Naive B cell (primary cell): ENCODE results near the gene CSTPP1. TPM values are rescaled to one million over a fixed set of nuclear protein-coding genes. Genes with fewer than 3 reads are reported as not detected.
"Not testable (repeated sequence)": the region's sequence is repeated elsewhere in the genome, so short reads cannot be mapped to it uniquely, and the experiment has no call there.

Experiments used
- ATAC-seq, 2 donors: fragments of 150-1000 bp; cut with Tn5 transposase; 2 replicates each; pipeline ENCODE4 v1.10.0; 2021; ENCODE audit warnings: low read depth in 2 of 2, mild to moderate bottlenecking in 2 of 2, moderate library complexity in 2 of 2
- DNase-seq: peaks from one replicate; pipeline ENCODE4 v3.0.0; 2022
- H3K27ac Mint-ChIP-seq, 6 donors: one replicate each; pipeline ENCODE4 v1.8.0; 2020 to 2022; ENCODE audit warnings: mild to moderate bottlenecking in 6 of 6, mixed read lengths in 6 of 6, moderate library complexity in 5 of 6, inconsistent platforms in 2 of 6
- H3K27me3 Mint-ChIP-seq, 3 donors: one replicate each; pipeline ENCODE4 v1.8.0; 2021 to 2022; ENCODE audit warnings: mixed read lengths in 3 of 3, mild to moderate bottlenecking in 1 of 3
- H3K36me3 Mint-ChIP-seq, 2 donors: one replicate each; pipeline ENCODE4 v1.8.0; 2020 to 2022; ENCODE audit warnings: mixed read lengths in 2 of 2, inconsistent platforms in 1 of 2, mild to moderate bottlenecking in 1 of 2
- H3K4me1 Mint-ChIP-seq, 3 donors: one replicate each; pipeline ENCODE4 v1.8.0; 2020 to 2022; ENCODE audit warnings: mixed read lengths in 3 of 3, inconsistent platforms in 1 of 3, mild to moderate bottlenecking in 1 of 3, moderate library complexity in 1 of 3
- H3K4me3 Mint-ChIP-seq, 8 donors: one replicate each; pipeline ENCODE4 v1.8.0; 2020 to 2022; ENCODE audit warnings: mild to moderate bottlenecking in 8 of 8, mixed read lengths in 8 of 8, moderate library complexity in 8 of 8, inconsistent platforms in 2 of 8
- H3K9me3 Mint-ChIP-seq, 7 donors: one replicate each; pipeline ENCODE4 v1.8.0; 2020 to 2022; ENCODE audit warnings: mixed read lengths in 7 of 7, mild to moderate bottlenecking in 5 of 7, inconsistent platforms in 2 of 7, moderate library complexity in 1 of 7
- polyA plus RNA-seq, 6 donors: library from polyadenylated mRNA; unstranded; fragments of 300-500 nt; fragmentation: Illumina TruSeq; gene quantifications; one replicate each; pipeline ENCODE4 v1.2.3, GENCODE V29; 2021; ENCODE audit warnings: low read depth in 6 of 6

Gene CSTPP1
- polyA plus RNA-seq, 6 donors from 2014 or later: 16.8 to 34.9 (median 18.7) TPM

- Mint-ChIP-seq H3K9me3 (peaks cover 0 to 7% (median 4%) of the 10 kb centered on the region in 7 donors), H3K4me1 (peaks cover 0 to 4% (median 0%) of the 10 kb centered on the region in 3 donors), H3K36me3 (peaks cover 26 to 31% of the 10 kb centered on the region in 2 donors), H3K27me3 (no peaks in the 10 kb centered on the region), H3K4me3 (no peak overlapping the region), H3K27ac (no peak overlapping the region)
- no peak for ATAC-seq
- DNase-seq: no peak
These were observed 120.8 kb downstream of the CSTPP1 start for GRCh38 chr11:47057365-47057764.

- peaks cover 6 to 29% of the 10 kb centered on the region in 2 donors for H3K36me3 Mint-ChIP-seq
- DNase-seq: no peak
- H3K27ac Mint-ChIP-seq: no peak overlapping the region
- no peaks in the 10 kb centered on the region for H3K4me1 Mint-ChIP-seq
- no peak overlapping the region for H3K4me3 Mint-ChIP-seq
- no peaks in the 10 kb centered on the region for H3K27me3 Mint-ChIP-seq
- no peak for ATAC-seq
- peaks cover 0 to 8% (median 7%) of the 10 kb centered on the region in 7 donors for H3K9me3 Mint-ChIP-seq
These were observed 124.2 kb downstream of the CSTPP1 start for GRCh38 chr11:47060807-47061206.

GRCh38 chr11:47061429-47062178, 125.0 kb downstream of the CSTPP1 start:
- Mint-ChIP-seq H3K27me3 (no peaks in the 10 kb centered on the region), H3K4me1 (no peaks in the 10 kb centered on the region), H3K27ac (peak overlapping the region in 2 of 6 donors; percentile 36 to 65), H3K9me3 (peaks cover 0 to 8% (median 7%) of the 10 kb centered on the region in 7 donors), H3K36me3 (peaks cover 6 to 29% of the 10 kb centered on the region in 2 donors), H3K4me3 (no peak overlapping the region)
- ATAC-seq (no peak), DNase-seq (no peak)

- DNase-seq: no peak
- ATAC-seq: no peak
- Mint-ChIP-seq H3K36me3 (peaks cover under 1 to 22% of the 10 kb centered on the region in 2 donors), H3K4me1 (no peaks in the 10 kb centered on the region), H3K9me3 (peaks cover 0 to 5% (median under 1%) of the 10 kb centered on the region in 7 donors), H3K27ac (peak overlapping the region in 1 of 6 donors; percentile 75), H3K4me3 (no peak overlapping the region), H3K27me3 (no peaks in the 10 kb centered on the region)
These were observed 126.2 kb downstream of the CSTPP1 start for GRCh38 chr11:47062736-47063135.

- peaks cover 0 to 7% of the 10 kb centered on the region in 2 donors for H3K36me3 Mint-ChIP-seq
- no peak overlapping the region for H3K4me3 Mint-ChIP-seq
- H3K4me1 Mint-ChIP-seq: no peaks in the 10 kb centered on the region
- H3K27me3 Mint-ChIP-seq: no peaks in the 10 kb centered on the region
- H3K9me3 Mint-ChIP-seq: peaks cover 0 to 5% (median 0%) of the 10 kb centered on the region in 7 donors
- ATAC-seq (no peak), DNase-seq (no peak)
- H3K27ac Mint-ChIP-seq: no peak overlapping the region
These were observed 130.8 kb downstream of the CSTPP1 start for GRCh38 chr11:47067401-47067800.

GRCh38 chr11:47070769-47071168, 134.2 kb downstream of the CSTPP1 start:
- no peak for DNase-seq
- no peaks in the 10 kb centered on the region for H3K36me3 Mint-ChIP-seq
- H3K9me3 Mint-ChIP-seq: no peaks in the 10 kb centered on the region
- no peak overlapping the region for H3K4me3 Mint-ChIP-seq
- ATAC-seq: no peak
- H3K27ac Mint-ChIP-seq: peak overlapping the region in 2 of 6 donors; percentile 10 to 60
- H3K4me1 Mint-ChIP-seq: no peaks in the 10 kb centered on the region
- no peaks in the 10 kb centered on the region for H3K27me3 Mint-ChIP-seq

GRCh38 chr11:47071341-47071740, 134.8 kb downstream of the CSTPP1 start:
- Mint-ChIP-seq H3K9me3 (no peaks in the 10 kb centered on the region), H3K27me3 (no peaks in the 10 kb centered on the region), H3K36me3 (no peaks in the 10 kb centered on the region), H3K27ac (no peak overlapping the region), H3K4me3 (no peak overlapping the region), H3K4me1 (no peaks in the 10 kb centered on the region)
- DNase-seq (no peak), ATAC-seq (no peak)

- Mint-ChIP-seq H3K9me3 (no peaks in the 10 kb centered on the region), H3K4me3 (no peak overlapping the region), H3K27ac (no peak overlapping the region), H3K36me3 (no peaks in the 10 kb centered on the region), H3K27me3 (no peaks in the 10 kb centered on the region), H3K4me1 (no peaks in the 10 kb centered on the region)
- DNase-seq (no peak), ATAC-seq (no peak)
These were observed 135.3 kb downstream of the CSTPP1 start for GRCh38 chr11:47071791-47072261.

GRCh38 chr11:47078751-47079521, 142.4 kb downstream of the CSTPP1 start:
- H3K36me3 Mint-ChIP-seq: no peaks in the 10 kb centered on the region
- H3K4me3 Mint-ChIP-seq: no peak overlapping the region
- DNase-seq (no peak), ATAC-seq (no peak)
- no peaks in the 10 kb centered on the region for H3K27me3 Mint-ChIP-seq
- H3K27ac Mint-ChIP-seq: no peak overlapping the region
- H3K9me3 Mint-ChIP-seq: no peaks in the 10 kb centered on the region
- no peaks in the 10 kb centered on the region for H3K4me1 Mint-ChIP-seq

- H3K4me3 Mint-ChIP-seq, H3K36me3 Mint-ChIP-seq, H3K4me1 Mint-ChIP-seq, H3K9me3 Mint-ChIP-seq, H3K27me3 Mint-ChIP-seq, DNase-seq, H3K27ac Mint-ChIP-seq, ATAC-seq: not testable (repeated sequence)
These were observed 144.2 kb downstream of the CSTPP1 start for GRCh38 chr11:47080775-47081174.

GRCh38 chr11:47083913-47084312, 147.4 kb downstream of the CSTPP1 start:
- Mint-ChIP-seq H3K27ac (no peak overlapping the region), H3K4me3 (no peak overlapping the region), H3K36me3 (no peaks in the 10 kb centered on the region), H3K4me1 (no peaks in the 10 kb centered on the region), H3K27me3 (no peaks in the 10 kb centered on the region), H3K9me3 (no peaks in the 10 kb centered on the region)
- no peak for DNase-seq
- ATAC-seq: no peak

- Mint-ChIP-seq H3K36me3 (no peaks in the 10 kb centered on the region), H3K9me3 (no peaks in the 10 kb centered on the region), H3K27ac (peak overlapping the region in 1 of 6 donors; percentile 47), H3K4me1 (no peaks in the 10 kb centered on the region), H3K4me3 (no peak overlapping the region), H3K27me3 (no peaks in the 10 kb centered on the region)
- no peak for ATAC-seq
- DNase-seq: no peak
These were observed 151.2 kb downstream of the CSTPP1 start for GRCh38 chr11:47087801-47088200.

- DNase-seq (no peak), ATAC-seq (no peak)
- H3K9me3 Mint-ChIP-seq: no peaks in the 10 kb centered on the region
- H3K4me1 Mint-ChIP-seq: no peaks in the 10 kb centered on the region
- H3K27ac Mint-ChIP-seq: peak overlapping the region in 1 of 6 donors; percentile 12
- no peaks in the 10 kb centered on the region for H3K27me3 Mint-ChIP-seq
- no peaks in the 10 kb centered on the region for H3K36me3 Mint-ChIP-seq
- no peak overlapping the region for H3K4me3 Mint-ChIP-seq
These were observed 157.0 kb downstream of the CSTPP1 start for GRCh38 chr11:47093541-47093940.

- DNase-seq, H3K9me3 Mint-ChIP-seq, ATAC-seq, H3K4me3 Mint-ChIP-seq, H3K27me3 Mint-ChIP-seq, H3K4me1 Mint-ChIP-seq, H3K36me3 Mint-ChIP-seq, H3K27ac Mint-ChIP-seq: not testable (repeated sequence)
These were observed 160.3 kb downstream of the CSTPP1 start for GRCh38 chr11:47096871-47097270.
